WTC11 (cell line): ENCODE results near the gene ARVCF.

Experiments used
- CREM ChIP-seq: sonication (generic); formaldehyde crosslinking; IDR thresholded peaks from 2 replicates; pipeline ENCODE4 v1.8.1; 2022; ENCODE audit warnings: mild to moderate bottlenecking, missing genetic modification reagents, moderate library complexity
- CTCF ChIP-seq: fragments of 200-600 bp; IDR thresholded peaks from 2 replicates; pipeline ENCODE4 v1.8.0; 2022; ENCODE audit warnings: antibody characterized with exemption
- FOXK1 ChIP-seq: sonication (generic); formaldehyde crosslinking; IDR thresholded peaks from 2 replicates; pipeline ENCODE4 v1.8.0; 2022; ENCODE audit warnings: mild to moderate bottlenecking, moderate library complexity, missing genetic modification reagents
- IRF1 ChIP-seq: sonication (generic); formaldehyde crosslinking; IDR thresholded peaks from 2 replicates; pipeline ENCODE4 v1.8.0; 2023; ENCODE audit warnings: missing genetic modification reagents
- KAT7 ChIP-seq: sonication (generic); formaldehyde crosslinking; IDR thresholded peaks from 2 replicates; pipeline ENCODE4 v1.8.1; 2023; ENCODE audit warnings: missing genetic modification reagents, mild to moderate bottlenecking, borderline replicate concordance
- MLX ChIP-seq: sonication (generic); formaldehyde crosslinking; IDR thresholded peaks from 2 replicates; pipeline ENCODE4 v1.8.1; 2023; ENCODE audit warnings: mild to moderate bottlenecking, missing genetic modification reagents, moderate library complexity
- NR1H2 ChIP-seq: sonication (generic); formaldehyde crosslinking; IDR thresholded peaks from 2 replicates; pipeline ENCODE4 v1.9.0; 2021; ENCODE audit warnings: mild to moderate bottlenecking, moderate library complexity, missing genetic modification reagents
- ZNF232 ChIP-seq: sonication (generic); formaldehyde crosslinking; IDR thresholded peaks from 2 replicates; pipeline ENCODE4 v1.8.0; 2022; ENCODE audit warnings: mild to moderate bottlenecking, missing genetic modification reagents
- TF ChIP-seq, protein P1 (sequence below): sonication (generic); formaldehyde crosslinking; IDR thresholded peaks from 2 replicates; pipeline ENCODE4 v1.8.1; 2022; ENCODE audit warnings: missing genetic modification reagents, borderline replicate concordance

DNA sequence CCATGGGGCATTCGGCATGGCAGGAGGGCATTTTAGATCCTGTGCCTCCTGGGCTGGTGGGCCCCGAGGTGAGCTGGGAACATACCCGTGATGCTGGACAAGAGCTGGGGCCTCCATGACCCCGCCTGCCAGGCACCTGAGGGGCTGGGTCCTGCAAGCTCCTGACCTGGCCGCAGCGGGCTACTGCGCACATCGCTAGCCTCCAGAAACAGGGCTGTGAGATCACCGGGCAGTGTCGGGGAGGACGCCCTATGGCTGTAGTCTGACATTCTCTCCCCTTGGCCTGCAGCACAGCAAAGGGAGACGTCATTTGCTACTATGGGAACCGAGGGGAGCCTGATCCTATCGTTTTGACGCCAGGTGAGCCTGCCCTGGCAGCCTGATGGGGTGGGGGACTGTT lies 39.0 kb upstream of the ARVCF start:
- TF ChIP-seq NR1H2 (CRISPR knock-in tag) (no peak), CTCF (no peak), IRF1 (CRISPR knock-in tag) (no peak), CREM (no peak), ZNF232 (CRISPR knock-in tag) (no peak), MLX (no peak), FOXK1 (CRISPR knock-in tag) (no peak), KAT7 (CRISPR knock-in tag) (no peak)
- TF ChIP-seq, protein P1, sequence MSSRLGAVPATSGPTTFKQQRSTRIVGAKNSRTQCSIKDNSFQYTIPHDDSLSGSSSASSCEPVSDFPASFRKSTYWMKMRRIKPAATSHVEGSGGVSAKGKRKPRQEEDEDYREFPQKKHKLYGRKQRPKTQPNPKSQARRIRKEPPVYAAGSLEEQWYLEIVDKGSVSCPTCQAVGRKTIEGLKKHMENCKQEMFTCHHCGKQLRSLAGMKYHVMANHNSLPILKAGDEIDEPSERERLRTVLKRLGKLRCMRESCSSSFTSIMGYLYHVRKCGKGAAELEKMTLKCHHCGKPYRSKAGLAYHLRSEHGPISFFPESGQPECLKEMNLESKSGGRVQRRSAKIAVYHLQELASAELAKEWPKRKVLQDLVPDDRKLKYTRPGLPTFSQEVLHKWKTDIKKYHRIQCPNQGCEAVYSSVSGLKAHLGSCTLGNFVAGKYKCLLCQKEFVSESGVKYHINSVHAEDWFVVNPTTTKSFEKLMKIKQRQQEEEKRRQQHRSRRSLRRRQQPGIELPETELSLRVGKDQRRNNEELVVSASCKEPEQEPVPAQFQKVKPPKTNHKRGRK (CRISPR knock-in tag) = no peak
